HG02852 (cell line): ENCODE results near the gene CYB5R4.

Experiments
- ATAC-seq: cut with Tn5 transposase; IDR thresholded peaks from one replicate; pipeline ENCODE4 v1.9.1; 2021; ENCODE audit warnings: mild to moderate bottlenecking, moderate library complexity; ENCODE audit not compliant: unreplicated experiment

The CYB5R4 gene, protein sequence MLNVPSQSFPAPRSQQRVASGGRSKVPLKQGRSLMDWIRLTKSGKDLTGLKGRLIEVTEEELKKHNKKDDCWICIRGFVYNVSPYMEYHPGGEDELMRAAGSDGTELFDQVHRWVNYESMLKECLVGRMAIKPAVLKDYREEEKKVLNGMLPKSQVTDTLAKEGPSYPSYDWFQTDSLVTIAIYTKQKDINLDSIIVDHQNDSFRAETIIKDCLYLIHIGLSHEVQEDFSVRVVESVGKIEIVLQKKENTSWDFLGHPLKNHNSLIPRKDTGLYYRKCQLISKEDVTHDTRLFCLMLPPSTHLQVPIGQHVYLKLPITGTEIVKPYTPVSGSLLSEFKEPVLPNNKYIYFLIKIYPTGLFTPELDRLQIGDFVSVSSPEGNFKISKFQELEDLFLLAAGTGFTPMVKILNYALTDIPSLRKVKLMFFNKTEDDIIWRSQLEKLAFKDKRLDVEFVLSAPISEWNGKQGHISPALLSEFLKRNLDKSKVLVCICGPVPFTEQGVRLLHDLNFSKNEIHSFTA

DNA sequence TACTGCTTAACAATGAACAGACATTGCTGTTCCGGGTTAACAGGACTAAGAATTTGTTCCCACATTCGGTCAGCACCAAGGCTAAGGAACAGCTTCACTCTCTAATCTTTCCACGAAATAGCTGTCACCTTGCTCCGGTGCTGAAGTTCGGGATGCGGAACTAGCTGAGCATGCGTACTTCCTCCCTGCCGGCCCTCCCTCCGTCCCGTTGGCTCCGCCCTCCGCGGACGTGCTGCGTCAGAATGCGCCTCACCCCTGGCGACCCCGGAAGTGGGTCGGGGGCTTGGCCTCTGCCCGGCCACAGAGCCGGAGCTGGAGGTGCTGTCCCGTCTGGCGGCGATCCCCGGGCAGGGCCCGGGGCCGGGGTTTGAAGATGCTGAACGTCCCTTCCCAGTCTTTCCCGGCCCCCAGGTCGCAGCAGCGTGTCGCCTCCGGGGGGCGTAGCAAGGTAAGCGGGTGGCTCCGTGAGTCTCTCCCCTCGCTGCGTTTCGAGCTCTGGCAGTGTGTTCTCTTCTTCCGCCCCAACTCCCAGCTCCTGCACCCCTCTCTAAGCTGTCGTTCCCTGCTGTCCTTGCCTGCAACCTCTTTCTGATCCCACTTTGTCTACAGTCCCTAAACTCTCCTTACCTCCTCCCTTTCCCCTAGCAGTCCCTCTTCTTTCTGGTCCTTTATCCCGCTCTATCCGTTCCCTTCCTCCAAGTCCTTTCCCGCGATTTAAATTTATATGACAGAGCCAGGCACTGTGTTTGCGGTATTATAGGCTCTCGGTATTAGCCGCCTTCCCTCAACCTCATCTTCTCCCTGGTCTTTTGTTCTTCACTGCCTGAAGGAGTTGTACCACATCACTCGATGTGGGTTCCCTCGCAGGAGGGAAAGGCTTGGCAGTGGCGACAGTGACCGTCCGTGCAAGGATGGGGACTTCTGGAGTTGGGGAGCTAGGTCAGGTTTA, at the start of gene CYB5R4:
TSS of gene CYB5R4 (plus strand) at position 280 of the 949 bp plus-strand sequence. CDS start at position 374, 94 bp downstream.
- ATAC-seq: peak; percentile 98

DNA sequence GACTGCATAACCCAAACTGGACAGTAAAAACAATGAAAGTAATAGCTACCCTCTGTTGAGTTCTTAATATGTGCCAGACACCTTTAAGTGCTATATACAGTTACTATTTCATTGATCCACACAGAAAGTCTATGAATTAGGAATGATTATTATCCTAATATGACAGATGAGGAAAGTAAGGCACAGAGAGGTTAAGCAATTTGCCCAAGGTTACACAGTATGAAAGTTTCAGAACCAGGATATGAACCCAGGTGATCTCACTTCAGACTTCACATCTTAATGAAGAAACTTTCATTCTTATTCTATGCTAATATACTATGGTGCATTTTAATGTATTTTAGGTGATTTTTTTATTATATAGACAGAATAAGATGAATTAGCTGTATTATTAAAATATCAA, 46.9 kb upstream of the CYB5R4 start:
- no peak for ATAC-seq

DNA sequence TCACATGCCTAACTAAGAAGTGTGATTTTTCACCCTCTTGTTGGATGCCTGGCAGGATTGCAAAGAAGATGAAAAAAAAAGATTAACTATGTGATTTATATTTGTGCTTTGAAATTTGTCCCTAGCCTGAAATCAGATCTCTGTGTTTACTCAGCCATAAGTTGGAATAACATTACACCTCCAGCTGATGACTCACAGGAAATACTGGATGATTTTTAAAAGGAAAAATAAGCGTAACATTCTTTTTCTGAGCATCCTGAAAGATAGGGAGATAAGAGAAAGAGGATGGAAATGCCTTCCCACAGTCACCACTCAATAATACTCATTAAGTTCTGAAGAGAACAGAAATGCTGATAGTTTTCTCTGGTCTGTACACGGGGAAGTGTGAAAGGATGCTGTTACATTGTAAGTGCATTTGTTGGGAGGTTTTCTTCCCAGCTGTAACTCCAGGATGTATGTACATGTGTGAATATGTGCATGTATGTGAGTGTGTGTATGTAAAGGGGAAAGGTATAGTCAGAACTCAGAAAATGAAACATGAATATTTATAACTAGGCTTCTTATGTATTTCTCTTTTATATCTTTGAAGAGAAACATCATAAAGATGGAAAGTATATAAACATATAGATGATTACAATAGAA, 43.7 kb upstream of the CYB5R4 start:
- no peak for ATAC-seq

DNA sequence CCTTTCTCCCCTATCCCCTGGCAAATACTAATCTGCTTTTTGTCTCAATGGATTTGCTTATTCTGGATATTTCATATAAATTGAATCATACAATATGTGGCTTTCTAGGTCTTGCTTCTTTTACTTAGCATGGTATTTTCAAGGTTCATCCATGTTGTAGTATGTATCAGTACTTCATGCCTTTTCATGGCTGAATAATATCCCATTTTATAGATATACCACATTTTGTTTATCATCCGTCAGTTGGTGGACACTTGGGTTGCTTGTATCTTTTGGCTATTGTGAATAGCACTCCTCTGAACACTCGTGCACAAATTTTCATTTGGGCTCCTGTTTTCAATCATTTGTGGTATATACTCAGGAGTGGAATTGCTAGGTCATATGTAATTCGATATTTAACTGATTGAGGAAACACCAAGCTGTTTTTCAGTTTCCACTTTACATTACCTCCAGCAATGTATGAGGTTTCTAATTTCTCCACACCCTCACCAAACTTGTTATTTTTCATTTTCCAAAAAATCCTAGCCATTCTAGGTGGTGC, 36.8 kb upstream of the CYB5R4 start:
- no peak for ATAC-seq

DNA sequence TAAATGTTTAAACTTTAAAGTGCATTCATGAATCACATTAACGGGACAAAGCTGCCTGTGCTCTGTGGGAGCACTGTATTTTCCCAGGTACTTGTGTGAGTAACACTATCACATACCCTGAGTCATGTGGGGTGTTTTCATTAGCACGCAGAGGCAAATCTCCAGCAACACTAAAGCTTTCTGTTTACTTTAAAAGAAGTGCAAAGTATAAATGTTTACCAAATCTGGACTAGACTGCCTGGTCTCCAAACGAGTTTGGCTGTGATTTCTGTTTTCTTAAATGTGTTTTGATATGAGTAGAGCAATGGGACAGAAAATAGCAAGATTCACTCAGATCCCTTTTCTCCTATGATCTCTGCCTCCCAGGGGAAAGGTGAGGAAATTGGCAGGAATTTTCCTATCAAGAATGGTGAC, 35.1 kb upstream of the CYB5R4 start:
- no peak for ATAC-seq

DNA sequence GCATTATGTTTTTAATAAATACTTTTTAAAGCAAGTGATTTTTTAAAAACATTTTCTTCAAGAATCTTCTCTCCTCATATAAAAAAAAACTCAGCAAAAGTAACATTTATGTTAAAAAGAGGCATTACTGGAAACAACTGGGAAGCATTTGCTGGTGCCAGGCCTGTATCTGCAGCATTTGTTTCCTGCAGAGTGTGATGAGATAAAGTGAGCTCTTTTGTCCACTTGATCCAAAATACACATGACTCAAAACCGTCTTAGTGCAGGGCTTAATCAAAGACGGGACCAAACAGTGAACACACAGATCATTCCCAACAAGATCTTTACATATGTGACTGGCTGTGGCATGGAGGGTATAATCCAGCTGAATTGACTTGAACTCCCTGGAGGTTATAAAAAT, 34.7 kb upstream of the CYB5R4 start:
- ATAC-seq: no peak

DNA sequence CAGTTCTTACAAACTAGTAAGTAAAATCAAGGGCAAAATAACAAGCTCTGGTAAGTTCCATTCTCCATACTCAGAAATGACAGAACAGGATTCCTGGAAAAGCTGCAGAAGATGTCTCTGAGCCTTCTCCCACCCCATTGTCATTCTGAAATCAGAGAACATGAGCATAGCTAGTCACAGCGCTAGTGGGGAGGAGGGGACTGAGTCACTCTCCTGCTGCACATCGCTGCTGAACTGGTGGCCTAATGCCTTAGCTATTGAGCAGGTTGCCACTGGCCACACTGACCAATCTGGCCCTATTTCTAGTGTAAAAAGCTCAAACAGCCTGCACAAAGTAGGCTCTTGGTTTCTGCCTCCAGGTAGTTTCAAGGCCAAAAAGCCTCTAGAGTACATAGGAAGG, 32.4 kb upstream of the CYB5R4 start:
- no peak for ATAC-seq

DNA sequence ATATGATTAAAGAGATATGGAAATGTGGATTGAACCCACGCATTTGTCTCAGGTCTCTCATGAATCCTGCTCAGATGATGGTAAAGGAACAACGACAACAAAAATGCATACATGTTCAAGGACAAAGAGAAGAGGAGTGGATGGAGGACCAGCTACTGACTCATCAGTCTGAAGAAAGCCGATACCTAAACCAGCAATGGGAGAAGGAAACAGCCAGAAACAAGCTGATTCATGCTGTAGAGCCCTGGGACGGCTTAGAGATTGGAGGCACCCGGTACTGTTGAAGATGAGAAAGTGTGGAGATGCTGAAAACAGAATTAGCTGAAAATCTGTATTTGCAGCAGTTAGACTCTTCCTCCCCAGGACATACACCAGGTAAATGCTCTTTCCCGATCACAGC, 20.8 kb upstream of the CYB5R4 start:
- ATAC-seq: no peak

DNA sequence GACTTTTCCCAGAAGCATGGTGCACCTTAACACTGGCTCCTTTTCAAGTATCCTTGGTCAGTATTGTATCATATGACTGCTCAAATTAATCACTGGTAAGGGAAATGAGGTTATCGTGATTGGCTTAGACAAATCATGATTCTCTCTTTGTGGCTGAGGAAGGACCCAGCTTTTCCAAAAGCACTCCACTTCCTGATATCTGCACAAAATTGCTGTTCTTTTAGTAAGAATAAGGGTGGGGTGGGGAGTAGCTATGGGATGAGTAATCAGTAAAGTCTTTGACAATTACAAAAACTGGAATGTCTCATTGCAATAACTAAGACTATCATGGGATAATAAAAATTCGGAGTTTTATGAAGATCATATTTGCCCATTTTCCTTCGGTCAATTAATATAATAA, 15.3 kb upstream of the CYB5R4 start:
- ATAC-seq: no peak

DNA sequence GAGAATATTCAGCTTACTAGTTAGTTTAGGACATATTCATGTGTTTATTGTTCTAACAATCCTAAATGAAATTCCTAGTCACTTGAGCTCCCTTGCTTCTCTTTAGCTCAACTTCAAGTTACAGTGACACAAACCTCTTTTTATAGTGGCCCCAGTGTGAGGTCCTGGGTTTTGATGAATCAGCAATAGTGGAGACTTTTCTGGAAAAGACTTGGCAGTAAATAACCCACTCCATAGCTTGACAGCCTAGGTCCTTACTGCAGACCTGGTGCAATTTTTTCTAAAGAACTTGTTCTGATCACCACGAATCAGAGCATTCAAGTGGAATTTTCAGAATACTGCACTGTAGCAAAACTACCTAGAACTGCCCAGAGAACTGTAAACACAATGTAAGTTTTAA, 13.2 kb upstream of the CYB5R4 start:
- ATAC-seq: no peak

DNA sequence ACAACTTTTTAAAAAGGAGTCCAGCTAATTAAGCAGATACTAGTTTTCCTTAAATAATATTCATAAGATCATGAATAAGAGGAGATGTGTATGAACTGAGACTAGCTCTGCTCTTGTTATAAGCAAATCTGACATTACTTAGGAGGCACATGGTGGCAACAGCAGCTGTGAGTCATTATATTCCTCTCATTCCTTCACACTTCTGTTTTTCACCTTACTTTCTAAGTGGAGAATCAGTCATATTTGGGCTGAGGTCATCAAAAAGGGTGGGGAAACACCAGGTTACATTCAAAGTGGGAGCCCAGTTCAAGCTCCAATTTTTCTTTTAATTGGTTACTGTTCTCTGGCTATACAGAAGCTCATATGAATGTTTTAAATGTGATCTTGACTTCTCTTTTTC, 12.3 kb upstream of the CYB5R4 start:
- ATAC-seq: peak; percentile 97

DNA sequence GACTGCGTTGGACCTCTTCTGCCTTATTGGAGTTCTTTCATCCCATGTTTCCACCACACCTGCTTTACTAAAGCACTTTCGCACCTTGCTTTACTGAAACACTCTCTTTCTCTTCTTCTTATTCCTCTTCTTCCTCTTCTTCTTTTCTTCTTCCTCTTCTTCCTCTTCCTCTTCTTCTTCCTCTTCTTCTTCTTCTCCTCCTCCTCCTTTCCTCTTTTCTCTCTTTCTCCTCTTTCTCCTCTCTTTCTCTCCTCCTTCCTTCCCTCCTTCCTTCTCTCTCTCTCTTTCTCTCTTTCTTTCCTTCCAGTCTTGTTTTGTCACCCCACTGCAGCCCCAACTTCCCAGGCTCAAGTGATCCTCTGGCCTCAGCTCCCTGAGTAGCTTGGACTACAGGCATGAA, 10.4 kb upstream of the CYB5R4 start:
- no peak for ATAC-seq

DNA sequence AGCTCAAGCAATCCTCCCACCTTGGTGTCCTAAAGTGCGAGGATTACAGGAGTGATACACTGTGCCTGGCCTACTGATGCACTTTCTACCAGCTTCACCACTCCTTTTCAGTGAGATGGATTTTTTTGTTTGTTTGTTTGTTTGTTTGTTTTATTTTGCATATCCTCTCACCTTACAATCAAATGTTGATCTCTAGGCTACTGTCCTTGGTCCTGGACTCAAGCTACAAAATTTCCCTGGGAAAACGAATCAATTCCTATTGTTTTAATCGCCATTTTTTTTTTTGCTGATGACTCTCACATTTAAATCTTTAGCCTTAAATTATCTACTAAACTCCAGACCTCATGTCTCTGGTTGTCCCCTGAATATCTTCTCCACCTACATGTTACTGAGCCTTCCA, 9.9 kb upstream of the CYB5R4 start:
- no peak for ATAC-seq

DNA sequence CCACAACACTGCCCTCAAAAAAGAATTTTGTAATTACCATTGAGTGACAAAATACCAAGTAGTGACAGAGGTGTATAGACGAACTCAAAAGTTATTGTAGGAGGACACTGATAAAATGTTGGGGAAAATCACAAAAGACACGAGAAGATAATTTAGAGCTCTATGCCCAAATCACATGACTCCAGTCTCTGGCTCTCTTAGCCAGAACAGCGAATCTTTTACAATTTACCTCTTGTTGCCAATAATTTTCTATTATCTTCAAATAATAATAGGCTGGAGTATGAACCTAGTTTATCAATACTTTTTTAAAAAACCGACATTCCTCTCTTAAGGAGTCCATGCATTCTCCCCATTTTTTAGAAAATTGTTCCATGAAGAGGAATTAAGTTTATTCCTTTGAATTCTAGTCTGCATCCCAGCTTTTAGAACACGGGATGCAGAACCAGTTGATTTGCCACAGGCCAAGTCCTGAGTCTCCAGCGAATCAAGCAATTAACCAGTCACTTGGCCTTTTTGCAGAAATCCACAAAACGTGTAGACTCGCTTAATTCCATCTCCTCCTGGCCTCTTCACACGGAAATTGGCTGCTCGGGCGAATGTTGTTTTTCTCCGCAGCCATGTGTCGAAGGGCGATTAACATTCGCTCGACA, 6.8 kb upstream of the CYB5R4 start:
- ATAC-seq: no peak

DNA sequence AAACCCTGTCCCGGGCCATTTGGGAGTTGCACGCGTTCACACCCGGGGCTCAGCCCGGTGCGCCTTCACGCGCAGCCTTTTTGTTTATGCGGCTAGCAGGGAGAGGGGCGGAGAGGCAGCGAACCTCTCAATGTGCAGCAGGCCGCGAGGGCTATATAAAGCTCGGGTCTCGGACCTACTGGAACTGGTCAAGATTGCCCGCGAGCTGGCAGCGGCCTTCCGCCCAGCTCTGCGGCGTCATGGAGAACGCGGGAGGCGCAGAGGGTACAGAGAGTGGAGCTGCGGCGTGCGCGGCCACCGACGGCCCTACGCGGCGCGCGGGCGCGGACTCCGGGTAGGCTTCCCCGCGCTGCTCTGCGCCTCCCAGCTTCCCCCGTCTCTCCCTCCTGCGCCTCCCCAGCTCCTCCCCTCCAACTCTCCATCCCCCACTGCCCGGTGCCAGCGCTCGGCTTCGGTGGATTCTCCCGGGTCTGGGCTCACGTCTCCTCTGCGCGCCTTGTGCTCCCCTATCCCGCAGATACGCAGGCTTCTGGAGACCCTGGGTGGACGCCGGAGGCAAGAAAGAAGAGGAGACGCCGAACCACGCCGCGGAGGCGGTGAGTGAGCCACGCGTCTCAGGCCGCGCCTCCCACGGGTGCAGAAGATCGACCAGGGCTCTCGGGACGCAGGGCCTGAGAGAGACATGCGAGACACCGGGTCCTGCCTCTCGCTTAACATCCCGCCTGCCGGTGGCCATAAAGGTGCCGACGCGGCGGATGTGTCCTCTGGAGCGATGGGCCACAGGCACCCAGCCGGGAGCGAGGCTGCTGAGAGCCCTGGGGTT, 6.1 kb upstream of the CYB5R4 start, which contains the start of gene RIPPLY2:
TSS of gene RIPPLY2 (plus strand) at position 183 of the 823 bp plus-strand sequence. CDS start at position 240, 57 bp downstream.
- ATAC-seq: no peak

DNA sequence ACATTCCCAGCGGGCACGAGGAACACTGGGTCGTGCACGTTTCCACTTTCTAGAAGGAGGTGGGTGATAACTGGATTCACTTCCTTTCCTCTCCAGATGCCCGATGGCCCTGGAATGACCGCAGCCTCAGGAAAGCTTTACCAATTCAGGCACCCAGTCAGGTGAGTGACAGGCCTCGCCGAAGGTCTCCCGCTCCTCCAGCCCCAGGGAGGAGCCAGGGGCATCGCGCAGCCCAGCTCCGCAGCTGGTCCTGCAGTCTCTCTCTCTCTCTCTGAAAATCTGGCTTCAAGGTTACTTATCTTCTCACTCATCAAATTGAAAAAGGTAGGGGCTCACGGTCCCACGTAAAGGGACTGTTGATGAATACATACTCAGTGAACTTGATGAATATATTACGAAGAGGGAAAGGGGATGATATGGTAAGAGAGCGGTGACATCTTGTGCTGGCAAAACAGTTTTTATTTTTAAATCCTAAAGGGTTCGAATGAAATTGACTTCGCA, 5.4 kb upstream of the CYB5R4 start:
- ATAC-seq: no peak

DNA sequence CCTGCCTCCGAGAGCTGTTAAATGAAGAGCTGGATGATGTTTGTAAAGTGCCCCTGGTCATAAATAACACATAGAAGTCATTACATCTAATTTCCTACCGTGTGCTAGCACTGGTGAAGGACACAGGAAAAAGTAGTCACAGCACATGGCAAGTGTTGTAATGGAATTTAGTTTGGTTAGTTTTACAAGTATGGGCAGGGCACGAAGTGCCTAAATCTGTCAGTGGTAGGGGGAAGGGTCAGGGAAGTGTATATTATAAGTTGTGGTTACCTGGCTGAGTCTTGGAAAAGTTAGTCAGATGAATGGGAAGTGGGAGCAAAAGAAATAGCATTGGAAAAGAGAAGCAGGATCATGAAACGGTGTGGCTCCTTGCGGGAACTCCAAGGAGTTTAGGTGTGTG, 4.7 kb upstream of the CYB5R4 start:
- no peak for ATAC-seq

DNA sequence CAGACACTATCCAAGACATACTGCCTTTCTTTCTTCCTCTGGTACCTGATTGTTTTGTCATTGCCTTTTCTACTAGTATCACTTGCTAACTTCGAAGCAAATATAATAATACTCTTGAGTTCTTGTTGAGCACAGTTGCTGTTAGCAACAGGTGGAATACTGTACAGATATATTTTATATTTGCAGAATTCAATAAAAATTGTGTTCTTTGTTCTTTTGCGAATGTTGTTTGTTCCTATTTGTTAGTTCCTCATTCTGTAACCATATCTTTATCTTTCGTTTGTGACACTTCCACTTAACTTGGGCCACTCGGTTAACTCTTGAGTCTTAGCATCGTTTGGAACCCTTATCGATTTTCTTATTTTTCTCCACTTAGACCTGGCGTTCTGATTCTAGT, 868 bp downstream of the CYB5R4 start:
- no peak for ATAC-seq

DNA sequence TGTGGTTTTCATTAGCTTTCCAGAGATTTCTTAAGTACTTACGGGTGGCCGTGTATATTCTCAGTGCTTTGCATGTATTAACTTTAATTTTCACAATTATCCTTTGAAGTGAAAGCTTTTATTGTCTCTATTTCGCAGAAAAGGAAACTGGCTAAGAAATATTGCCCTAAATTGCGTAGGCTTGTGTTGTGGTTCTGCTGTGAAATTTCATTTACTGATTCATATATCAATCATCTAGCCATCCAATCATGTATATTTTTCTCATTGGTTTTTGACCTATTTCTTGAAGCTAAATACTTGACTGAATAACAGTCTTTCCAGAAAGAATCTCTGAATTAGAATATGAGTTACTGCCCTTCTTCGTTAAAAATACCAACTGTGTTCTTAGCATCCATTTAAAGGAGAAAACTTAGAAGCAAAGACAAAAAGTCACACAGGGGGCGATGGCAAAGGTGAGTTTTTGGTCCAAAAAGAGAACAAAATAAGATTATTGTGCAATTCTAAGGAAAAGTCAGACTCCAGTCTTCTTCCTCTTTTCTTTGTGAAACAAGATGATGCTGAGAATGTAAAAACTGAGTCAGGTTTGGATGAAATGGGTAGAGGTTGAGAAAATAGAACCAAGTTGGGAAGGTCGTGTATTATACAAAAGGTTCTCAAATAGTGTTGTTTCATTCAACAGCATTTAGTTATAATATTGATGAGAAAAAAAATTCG, 1.4 kb downstream of the CYB5R4 start:
- no peak for ATAC-seq
